Stimulated activated naive CD8-positive, alpha-beta T cell treated with anti-CD3 and anti-CD28 coated beads, Interleukin-15, amount 100 ng/mL, for 72 hours (primary cell): ENCODE results near the gene ZFHX3.
"Not testable (repeated sequence)": the region's sequence is repeated elsewhere in the genome, so short reads cannot be mapped to it uniquely, and the experiment has no call there.

Experiments used
- ATAC-seq: fragments of 150-1000 bp; cut with Tn5 transposase; 2 replicates; pipeline ENCODE4 v1.10.0; 2021; ENCODE audit warnings: mild to moderate bottlenecking, moderate library complexity
- DNase-seq, 2 donors: peaks; one replicate each; pipeline ENCODE4 v3.0.0; 2021 to 2022
- H3K27ac Mint-ChIP-seq, 2 donors: one replicate each; pipeline ENCODE4 v1.8.0; 2022; ENCODE audit warnings: mild to moderate bottlenecking in 2 of 2, mixed read lengths in 2 of 2, moderate library complexity in 2 of 2
- H3K27me3 Mint-ChIP-seq: one replicate; pipeline ENCODE4 v1.8.0; 2022; ENCODE audit warnings: mixed read lengths
- H3K4me1 Mint-ChIP-seq: one replicate; pipeline ENCODE4 v1.8.0; 2022; ENCODE audit warnings: mild to moderate bottlenecking, mixed read lengths
- H3K4me3 Mint-ChIP-seq, 2 donors: one replicate each; pipeline ENCODE4 v1.8.0; 2022; ENCODE audit warnings: mild to moderate bottlenecking in 2 of 2, mixed read lengths in 2 of 2, moderate library complexity in 1 of 2
- H3K9me3 Mint-ChIP-seq, 2 donors: one replicate each; pipeline ENCODE4 v1.8.0; 2022; ENCODE audit warnings: mixed read lengths in 2 of 2

ZFHX3 gene

DNA sequence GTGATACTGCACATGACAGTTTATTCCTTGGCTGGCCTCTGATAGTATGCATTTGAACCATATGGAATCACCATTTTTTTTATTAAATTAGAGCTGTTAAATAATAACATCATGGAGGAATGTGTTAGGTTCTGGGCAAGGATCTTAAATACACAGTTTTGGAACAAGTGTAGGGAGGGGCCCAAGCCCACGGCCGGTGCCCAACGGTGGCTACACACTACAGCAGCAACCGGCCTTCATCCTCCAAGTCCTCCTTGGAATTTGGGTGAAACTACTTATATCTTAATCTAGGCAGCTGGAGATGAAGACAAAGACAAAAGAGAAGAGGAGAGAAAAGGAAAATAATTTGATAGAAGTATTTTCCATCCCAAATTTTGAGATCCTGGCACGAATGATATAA lies 35.6 kb downstream of the ZFHX3 start:
- H3K4me3 Mint-ChIP-seq: no peak overlapping the region
- H3K9me3 Mint-ChIP-seq: no peaks in the 10 kb centered on the region
- H3K27ac Mint-ChIP-seq: no peak overlapping the region
- DNase-seq (no peak), ATAC-seq (no peak)
- H3K4me1 Mint-ChIP-seq: no peaks in the 10 kb centered on the region
- H3K27me3 Mint-ChIP-seq: peaks cover 10% of the 10 kb centered on the region

DNA sequence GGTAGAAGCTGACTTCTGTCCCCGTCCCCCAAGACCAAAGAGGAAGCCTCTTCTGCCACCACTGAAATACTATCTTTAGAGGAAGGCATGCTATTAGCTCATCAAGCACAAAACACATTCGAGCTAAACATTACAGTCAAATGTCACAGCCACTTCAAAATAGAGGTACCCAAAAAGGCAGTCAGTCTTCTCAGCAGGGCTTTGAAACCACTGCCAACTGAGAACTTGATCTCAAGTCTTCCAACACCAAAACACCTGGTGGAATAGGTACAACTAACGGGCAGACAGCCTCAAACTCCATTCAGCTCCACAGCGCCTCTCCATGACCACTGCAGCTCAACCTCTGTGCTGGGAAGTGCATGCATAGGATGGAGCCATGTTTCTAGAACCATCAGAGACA lies 36.0 kb downstream of the ZFHX3 start:
- Mint-ChIP-seq H3K27ac (no peak overlapping the region), H3K27me3 (peaks cover 10% of the 10 kb centered on the region), H3K4me1 (no peaks in the 10 kb centered on the region), H3K9me3 (no peaks in the 10 kb centered on the region), H3K4me3 (no peak overlapping the region)
- DNase-seq (no peak), ATAC-seq (no peak)

DNA sequence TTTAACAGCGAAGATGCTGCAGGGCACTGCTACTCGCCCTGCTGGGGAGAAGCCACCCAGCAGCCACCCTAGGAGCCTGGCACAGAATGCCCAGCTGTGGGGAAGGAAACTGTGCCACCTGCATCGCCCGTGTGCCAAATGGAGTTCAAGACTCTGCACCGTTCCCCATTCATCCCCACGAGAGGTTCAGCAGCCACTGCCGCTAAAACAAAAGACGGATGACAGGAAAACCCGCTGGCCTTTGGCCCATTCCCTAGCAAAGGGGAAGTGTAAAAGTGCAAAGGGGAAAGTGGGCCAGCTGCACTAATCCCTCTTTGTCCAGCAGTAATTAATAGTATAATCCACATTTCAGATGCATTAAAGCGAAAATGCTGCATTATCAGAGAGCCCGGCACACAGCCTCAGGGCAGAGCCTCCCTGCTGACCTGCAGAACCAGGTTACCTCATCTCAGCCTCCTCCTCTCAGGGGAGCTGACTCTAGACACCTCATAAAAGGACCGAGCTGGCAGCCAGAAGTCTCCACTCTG lies 37.7 kb downstream of the ZFHX3 start:
- no peak for DNase-seq
- Mint-ChIP-seq H3K4me3 (no peak overlapping the region), H3K27ac (no peak overlapping the region), H3K4me1 (no peaks in the 10 kb centered on the region), H3K27me3 (peaks cover 10% of the 10 kb centered on the region), H3K9me3 (no peaks in the 10 kb centered on the region)
- ATAC-seq: no peak

DNA sequence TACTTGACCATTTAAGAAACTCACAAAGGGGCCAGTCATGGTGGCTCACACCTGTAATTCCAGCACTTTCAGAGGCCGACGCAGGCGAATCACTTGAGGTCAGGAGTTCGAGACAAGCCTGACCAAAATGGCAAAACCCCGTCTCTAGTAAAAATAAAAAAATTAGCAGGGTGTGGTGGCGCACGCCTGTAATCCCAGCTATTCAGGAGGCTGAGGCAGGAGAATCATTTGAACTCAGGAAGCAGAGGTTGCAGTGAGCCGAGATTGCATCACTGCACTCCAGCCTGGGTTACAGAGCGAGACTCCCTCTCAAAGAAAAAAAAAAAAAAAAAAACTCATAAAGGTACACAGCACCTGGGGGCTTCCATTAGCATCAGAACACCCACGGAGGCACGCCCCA lies 38.2 kb downstream of the ZFHX3 start:
- ATAC-seq, H3K27ac Mint-ChIP-seq, H3K9me3 Mint-ChIP-seq, H3K27me3 Mint-ChIP-seq, H3K4me1 Mint-ChIP-seq, DNase-seq, H3K4me3 Mint-ChIP-seq: not testable (repeated sequence)

DNA sequence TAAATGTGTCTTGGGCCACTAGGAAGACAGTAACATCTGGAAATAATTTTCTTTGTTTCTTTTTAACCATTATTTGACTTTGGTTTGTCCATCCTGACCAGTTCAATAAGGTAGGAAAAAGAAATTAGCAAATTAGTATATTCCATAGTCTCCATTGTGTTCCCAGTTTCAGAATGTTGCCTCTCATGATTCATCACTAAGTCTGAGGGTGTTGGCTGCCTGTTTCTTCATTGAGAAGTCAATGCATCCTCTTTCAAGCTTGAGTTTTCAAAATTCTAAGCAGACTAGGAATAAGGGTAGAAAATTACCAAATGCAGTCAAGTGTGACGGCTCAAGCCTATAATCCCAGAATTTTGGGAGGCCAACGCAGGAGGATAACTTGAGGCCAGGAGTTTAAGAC lies 41.9 kb downstream of the ZFHX3 start:
- no peak overlapping the region for H3K27ac Mint-ChIP-seq
- H3K9me3 Mint-ChIP-seq: peaks cover 0 to under 1% of the 10 kb centered on the region in 2 donors
- no peak overlapping the region for H3K4me3 Mint-ChIP-seq
- ATAC-seq (no peak), DNase-seq (no peak)
- peaks cover 10% of the 10 kb centered on the region for H3K27me3 Mint-ChIP-seq
- H3K4me1 Mint-ChIP-seq: no peaks in the 10 kb centered on the region

DNA sequence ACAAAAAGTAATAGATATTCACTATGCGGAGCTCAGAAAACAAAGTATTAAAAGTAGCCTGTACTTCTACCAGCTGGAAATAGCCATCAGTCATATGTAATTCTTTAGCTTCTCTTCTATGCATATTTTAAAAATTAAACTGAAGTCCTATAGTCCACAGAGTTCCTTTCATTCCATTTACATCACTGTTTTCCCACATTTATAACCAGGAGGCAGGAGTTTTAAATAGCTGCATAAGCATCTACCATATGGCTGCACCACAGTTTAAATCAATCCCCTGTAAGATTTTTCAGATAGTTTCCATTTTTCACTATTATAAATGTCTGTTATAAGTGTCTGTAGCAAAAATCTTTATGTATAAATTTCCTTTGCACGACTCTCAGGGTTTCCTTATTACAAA lies 45.1 kb downstream of the ZFHX3 start:
- no peaks in the 10 kb centered on the region for H3K4me1 Mint-ChIP-seq
- peaks cover 0 to 8% of the 10 kb centered on the region in 2 donors for H3K9me3 Mint-ChIP-seq

DNA sequence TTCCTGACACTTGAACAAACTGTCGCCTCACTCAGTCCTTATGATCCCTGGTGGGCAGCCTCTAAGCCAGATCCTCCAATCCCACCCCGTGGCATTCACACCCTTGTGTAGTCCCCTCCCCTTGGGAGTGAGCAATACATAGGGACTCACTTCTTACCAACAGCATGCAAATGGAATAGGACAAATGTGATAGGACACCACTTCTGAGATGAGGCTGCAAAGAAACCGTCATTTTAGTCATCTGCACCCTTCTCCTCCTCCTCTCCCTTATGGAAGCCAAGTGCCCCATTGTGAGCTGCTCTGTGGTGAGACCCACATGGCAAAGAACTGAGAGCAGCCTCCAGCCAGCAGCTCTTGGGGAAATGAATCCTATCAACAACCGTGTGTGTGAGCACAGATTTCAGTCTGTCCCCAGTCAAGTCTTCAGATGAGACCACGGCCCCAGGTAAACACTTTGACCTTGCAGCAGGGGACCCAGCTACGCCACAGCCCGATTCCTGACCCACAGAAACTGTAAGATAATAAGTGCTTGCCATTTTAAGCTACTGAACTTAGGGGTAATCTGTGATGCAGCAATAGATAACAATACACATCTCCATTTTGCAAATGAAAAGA lies 46.9 kb downstream of the ZFHX3 start:
- no peaks in the 10 kb centered on the region for H3K27me3 Mint-ChIP-seq
- H3K9me3 Mint-ChIP-seq: peaks cover 0 to 8% of the 10 kb centered on the region in 2 donors
- H3K4me3 Mint-ChIP-seq: no peak overlapping the region
- no peak for DNase-seq
- H3K27ac Mint-ChIP-seq: no peak overlapping the region
- ATAC-seq: no peak
- no peaks in the 10 kb centered on the region for H3K4me1 Mint-ChIP-seq

More for the DNA sequence above, 45.1 kb downstream of the ZFHX3 start:
- no peak overlapping the region for H3K27ac Mint-ChIP-seq
- H3K27me3 Mint-ChIP-seq: no peaks in the 10 kb centered on the region
- no peak for ATAC-seq
- no peak for DNase-seq
- H3K4me3 Mint-ChIP-seq: no peak overlapping the region

DNA sequence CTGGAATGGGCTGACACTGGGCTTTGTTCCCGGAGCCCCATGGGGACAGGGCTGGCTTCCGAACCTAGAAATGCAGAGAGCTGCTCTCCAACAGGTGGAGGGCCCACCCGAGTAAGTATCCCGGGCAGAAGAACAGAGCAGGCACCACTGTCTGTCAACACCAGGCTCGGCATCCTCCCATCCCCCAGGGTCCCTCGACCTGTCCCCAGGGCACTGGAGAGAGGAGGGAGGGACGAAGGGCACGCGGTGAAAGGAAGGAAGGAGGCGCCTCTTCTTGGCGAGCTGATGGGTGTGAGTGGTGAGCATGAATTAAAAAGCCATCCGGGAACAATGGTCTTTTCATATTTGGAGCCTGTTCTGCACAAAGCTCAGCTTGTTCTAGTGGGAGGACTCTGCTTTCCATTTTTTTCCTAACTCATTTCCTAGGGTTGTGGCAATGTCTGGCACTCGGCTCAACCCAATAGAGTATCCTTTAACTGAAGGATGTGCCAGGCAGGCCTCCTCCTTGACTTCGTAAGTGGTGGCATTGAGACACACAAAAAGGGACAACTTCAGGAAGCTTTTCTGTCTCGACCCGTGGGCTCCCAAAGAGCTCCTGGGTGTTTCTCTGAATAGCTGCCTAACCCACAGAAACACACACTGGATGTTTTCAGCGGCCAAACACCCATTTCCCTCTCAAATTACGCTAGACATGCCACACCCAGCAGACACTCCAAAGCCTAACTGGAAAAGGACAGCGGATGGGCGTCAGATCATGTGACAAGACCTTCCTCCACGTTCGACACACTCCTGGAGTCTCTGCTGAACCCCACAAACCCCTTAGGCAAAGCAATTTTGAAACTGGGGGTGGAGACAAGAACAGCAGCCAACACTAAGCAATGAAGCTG lies 47.7 kb downstream of the ZFHX3 start:
- Mint-ChIP-seq H3K4me3 (no peak overlapping the region), H3K9me3 (peaks cover 0 to 8% of the 10 kb centered on the region in 2 donors), H3K27ac (no peak overlapping the region), H3K4me1 (no peaks in the 10 kb centered on the region), H3K27me3 (no peaks in the 10 kb centered on the region)
- ATAC-seq (no peak), DNase-seq (no peak)

DNA sequence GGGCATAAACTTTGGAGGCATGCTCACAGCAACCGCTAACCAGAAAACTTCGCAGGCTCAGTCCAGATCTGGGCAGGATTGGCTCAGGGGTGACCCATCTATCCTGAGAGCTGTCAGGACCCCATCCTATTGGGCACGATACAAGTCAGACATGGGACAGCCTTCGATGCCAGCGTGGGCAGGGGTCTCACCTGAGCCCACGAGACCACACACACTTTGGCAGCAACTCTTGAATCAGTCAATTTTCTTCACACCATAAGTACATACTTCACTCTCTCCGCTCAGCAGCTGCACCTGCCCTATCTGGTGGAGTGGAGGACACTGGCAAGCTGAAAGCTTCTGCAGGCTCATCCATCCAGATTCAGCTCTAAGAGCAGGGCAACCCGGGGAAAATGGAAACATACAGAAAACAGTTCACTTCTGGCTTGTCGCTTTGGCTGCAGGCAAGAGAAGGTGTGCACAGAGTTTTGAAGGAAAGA lies 48.3 kb downstream of the ZFHX3 start:
- Mint-ChIP-seq H3K4me1 (no peaks in the 10 kb centered on the region), H3K27ac (no peak overlapping the region), H3K4me3 (no peak overlapping the region), H3K27me3 (no peaks in the 10 kb centered on the region), H3K9me3 (peaks cover 0 to 8% of the 10 kb centered on the region in 2 donors)
- DNase-seq: no peak
- ATAC-seq: no peak

DNA sequence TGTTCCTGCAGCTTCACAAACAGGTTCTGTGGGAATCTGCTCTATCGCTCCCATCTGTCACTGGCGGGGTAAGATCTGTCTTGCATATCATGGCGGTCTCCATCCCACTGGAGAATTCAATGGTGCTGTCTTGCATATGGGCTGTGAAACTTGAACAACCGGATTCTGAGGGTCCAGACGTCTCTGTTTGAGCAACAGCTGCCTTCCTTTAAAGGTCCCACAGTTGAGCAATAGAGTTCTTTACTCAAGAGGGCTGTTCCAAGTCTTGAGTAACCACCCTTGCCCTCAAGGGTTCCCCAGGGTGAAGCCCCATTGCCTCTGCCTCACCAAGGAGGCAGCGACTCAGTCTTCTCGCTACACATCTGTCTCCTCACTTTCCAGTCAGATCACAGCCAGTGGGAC lies 50.8 kb downstream of the ZFHX3 start:
- no peaks in the 10 kb centered on the region for H3K27me3 Mint-ChIP-seq
- H3K4me1 Mint-ChIP-seq: no peaks in the 10 kb centered on the region
- H3K4me3 Mint-ChIP-seq: no peak overlapping the region
- ATAC-seq (no peak), DNase-seq (no peak)
- H3K9me3 Mint-ChIP-seq: peaks cover 0 to 8% of the 10 kb centered on the region in 2 donors
- H3K27ac Mint-ChIP-seq: no peak overlapping the region

DNA sequence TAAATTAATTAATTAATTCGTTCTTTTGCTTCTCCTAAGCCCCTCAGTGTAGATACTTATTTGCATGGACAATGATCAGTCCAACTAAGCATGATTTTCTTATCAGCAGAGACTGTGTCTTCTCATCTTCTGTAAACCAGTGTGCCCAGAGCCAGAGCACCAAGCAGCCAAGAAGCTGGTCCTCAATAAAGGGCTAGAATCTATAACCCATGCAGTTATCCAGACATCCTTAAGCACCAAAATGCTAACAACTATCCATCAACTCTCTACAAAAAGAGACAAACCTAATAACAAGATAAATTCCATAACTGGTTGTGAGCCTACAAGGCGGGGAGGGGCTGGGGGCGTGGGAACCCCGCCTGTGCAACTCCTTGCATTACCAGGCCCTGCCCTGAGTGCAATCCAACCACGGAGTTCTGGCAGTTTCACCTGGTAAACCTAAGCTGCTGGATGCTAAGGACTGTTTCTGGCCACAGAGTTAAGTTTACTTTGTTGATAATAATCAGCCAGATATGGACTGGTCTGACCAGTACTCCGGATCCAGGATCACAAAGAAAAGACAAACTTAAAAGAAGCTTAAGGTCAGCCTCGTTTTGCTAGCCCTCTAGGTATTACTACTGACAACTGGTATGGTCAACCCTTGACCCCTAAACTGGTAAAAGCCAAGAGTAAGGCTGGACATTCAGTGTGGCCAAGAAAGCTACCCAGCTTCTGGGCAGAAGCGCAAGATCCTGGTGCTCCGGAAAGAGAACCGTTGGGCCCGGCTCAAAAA lies 51.5 kb downstream of the ZFHX3 start:
- Mint-ChIP-seq H3K9me3 (peaks cover 0 to 8% of the 10 kb centered on the region in 2 donors), H3K27me3 (no peaks in the 10 kb centered on the region), H3K27ac (no peak overlapping the region), H3K4me3 (no peak overlapping the region), H3K4me1 (no peaks in the 10 kb centered on the region)
- no peak for ATAC-seq
- no peak for DNase-seq

DNA sequence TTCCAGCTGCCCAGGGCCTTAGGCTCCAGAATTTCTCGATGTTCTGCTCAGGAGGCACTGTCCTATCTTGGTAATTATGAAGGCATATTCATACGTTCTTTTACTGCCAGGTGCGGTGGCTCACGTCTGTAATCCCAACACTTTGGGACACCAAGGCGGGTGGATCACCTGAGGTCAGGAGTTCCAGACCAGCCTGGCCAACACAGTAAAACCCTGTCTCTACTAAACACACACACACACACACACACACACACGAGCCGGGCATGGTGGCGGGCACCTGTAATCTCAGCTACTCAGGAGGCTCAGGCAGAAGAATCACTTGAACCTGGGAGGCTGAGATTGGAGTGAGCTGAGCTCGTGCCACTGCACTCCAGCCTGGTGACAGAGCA lies 52.1 kb downstream of the ZFHX3 start:
- H3K9me3 Mint-ChIP-seq, DNase-seq, H3K27ac Mint-ChIP-seq, H3K4me3 Mint-ChIP-seq, H3K27me3 Mint-ChIP-seq, ATAC-seq, H3K4me1 Mint-ChIP-seq: not testable (repeated sequence)

DNA sequence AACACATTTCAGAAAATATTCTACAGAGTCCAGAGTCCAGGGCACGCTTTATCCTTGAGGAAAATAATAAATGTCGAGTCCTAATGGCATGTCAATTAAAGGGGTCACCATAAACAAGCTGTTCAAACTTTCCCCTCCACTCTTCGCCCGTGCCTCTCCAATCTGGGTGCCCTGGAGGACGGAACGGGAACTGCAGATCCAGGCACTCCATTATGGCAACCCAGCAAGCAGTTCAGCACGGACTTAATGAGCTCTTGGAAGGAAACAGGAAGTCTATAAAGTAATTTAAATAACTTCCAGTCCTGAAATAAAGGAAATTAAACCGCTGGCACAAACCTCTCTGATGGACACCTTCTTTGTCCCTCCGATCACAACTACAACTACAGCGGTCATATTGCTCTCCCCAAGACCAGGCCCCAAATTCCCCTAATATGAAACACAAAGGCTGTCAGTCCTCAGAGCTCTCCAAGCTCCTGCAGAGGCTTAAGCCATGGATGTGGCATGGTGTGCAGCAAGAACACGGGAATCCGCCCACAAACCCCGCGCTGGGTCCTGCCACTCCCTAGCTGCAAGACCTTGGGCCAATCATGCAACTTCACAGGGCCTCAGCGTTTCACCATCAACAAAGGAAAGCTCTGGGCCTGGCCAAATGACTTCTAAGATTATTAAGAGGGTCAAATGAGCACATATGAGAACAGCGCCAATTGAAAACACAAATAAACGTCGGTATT lies 52.6 kb downstream of the ZFHX3 start:
- no peak for ATAC-seq
- Mint-ChIP-seq H3K27ac (no peak overlapping the region), H3K27me3 (no peaks in the 10 kb centered on the region), H3K4me1 (no peaks in the 10 kb centered on the region), H3K9me3 (peaks cover 0 to under 1% of the 10 kb centered on the region in 2 donors), H3K4me3 (no peak overlapping the region)
- no peak for DNase-seq

DNA sequence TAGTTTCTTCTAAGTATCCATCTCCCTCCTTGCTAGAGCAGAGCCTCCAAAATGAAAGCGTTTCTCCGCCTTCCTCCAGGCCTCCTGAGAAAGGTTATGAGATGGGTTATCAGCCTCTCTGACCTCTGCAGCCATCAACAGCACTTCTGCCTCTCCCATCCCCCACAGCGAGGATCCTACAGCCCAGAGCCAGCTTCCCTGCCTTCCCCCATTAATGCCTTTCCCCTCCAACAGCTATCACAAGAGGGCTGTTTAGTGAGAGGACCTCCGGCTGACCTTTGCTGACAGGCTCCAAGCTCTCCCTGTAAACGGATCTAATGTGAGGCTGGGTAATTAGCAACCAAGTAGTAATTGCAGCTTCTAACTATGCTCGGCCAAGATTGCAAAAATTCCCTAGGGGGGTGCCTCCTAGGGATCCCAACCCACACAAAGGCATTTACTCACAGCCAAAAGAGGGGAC lies 55.8 kb downstream of the ZFHX3 start:
- Mint-ChIP-seq H3K9me3 (no peaks in the 10 kb centered on the region), H3K27ac (no peak overlapping the region), H3K27me3 (no peaks in the 10 kb centered on the region), H3K4me1 (no peaks in the 10 kb centered on the region), H3K4me3 (no peak overlapping the region)
- ATAC-seq: no peak
- no peak for DNase-seq

DNA sequence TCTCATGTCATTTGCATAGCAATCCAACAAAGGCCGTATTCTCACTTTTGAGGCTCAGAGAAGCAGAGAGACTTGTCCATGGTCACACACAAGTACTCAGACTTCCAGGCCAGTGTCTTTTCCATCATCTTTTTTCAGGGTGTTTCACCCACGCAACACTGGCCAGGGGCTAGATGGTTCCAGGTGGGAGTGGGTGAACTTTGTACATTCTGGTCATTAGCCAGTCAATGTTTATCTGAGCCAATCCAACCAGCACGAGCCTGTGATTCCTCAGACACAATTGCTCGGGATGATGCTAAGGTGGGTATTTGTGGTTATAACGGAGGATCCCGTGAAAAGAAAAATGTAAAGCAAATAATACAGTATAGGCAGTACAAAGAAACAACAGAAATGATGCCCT lies 56.3 kb downstream of the ZFHX3 start:
- Mint-ChIP-seq H3K4me3 (no peak overlapping the region), H3K9me3 (no peaks in the 10 kb centered on the region), H3K4me1 (no peaks in the 10 kb centered on the region), H3K27ac (no peak overlapping the region), H3K27me3 (no peaks in the 10 kb centered on the region)
- ATAC-seq: no peak
- no peak for DNase-seq
